NOMO-1 (cell line): ENCODE results near the gene DNAI2.

Source experiments
- DNase-seq, 2 experiments: peaks; one replicate each; lab custom pipeline; 2025; ENCODE audit not compliant: unreplicated experiment in 2 of 2; lab: John Stamatoyannopoulos, UW

DNAI2 gene

GRCh38 chr17:74334393-74335039 lies 60.5 kb downstream of the DNAI2 start:
- no peak for DNase-seq

- no peak for DNase-seq
Observed at GRCh38 chr17:74335529-74336062, 61.6 kb downstream of the DNAI2 start.

GRCh38 chr17:74336307-74336706 lies 62.3 kb downstream of the DNAI2 start:
- DNase-seq, result no peak

GRCh38 chr17:74337834-74338500 lies 63.9 kb downstream of the DNAI2 start:
- DNase-seq, result no peak

GRCh38 chr17:74339537-74340195 lies 65.6 kb downstream of the DNAI2 start:
- DNase-seq, result no peak

- DNase-seq, result no peak
Observed at GRCh38 chr17:74340470-74341023, 66.5 kb downstream of the DNAI2 start.

GRCh38 chr17:74342224-74342623 lies 68.2 kb downstream of the DNAI2 start:
- no peak for DNase-seq

- no peak for DNase-seq
Observed at GRCh38 chr17:74343121-74343520, 69.1 kb downstream of the DNAI2 start.

- DNase-seq, result no peak
Observed at GRCh38 chr17:74343526-74344284, 69.7 kb downstream of the DNAI2 start.

- no peak for DNase-seq
Observed at GRCh38 chr17:74344658-74345057, 70.6 kb downstream of the DNAI2 start.

GRCh38 chr17:74345433-74346241 lies 71.6 kb downstream of the DNAI2 start:
- DNase-seq, result no peak

- DNase-seq, result no peak
Observed at GRCh38 chr17:74347646-74348045, 73.6 kb downstream of the DNAI2 start.

- DNase-seq, result no peak
Observed at GRCh38 chr17:74349120-74349519, 75.1 kb downstream of the DNAI2 start.

- no peak for DNase-seq
Observed at GRCh38 chr17:74350486-74350885, 76.5 kb downstream of the DNAI2 start.

- no peak for DNase-seq
Observed at GRCh38 chr17:74351552-74352210, 77.6 kb downstream of the DNAI2 start.

- DNase-seq, result no peak
Observed at GRCh38 chr17:74353446-74354060, 79.5 kb downstream of the DNAI2 start.

- DNase-seq, result peak; percentile 55 to 65
Observed at GRCh38 chr17:74354123-74354522, 80.1 kb downstream of the DNAI2 start.

GRCh38 chr17:74354561-74354960 lies 80.5 kb downstream of the DNAI2 start:
- DNase-seq, result no peak

GRCh38 chr17:74355065-74355464 lies 81.0 kb downstream of the DNAI2 start:
- no peak for DNase-seq
